Body of pancreas (tissue), 4 donors: ENCODE results near the gene CALHM5. TPM values are rescaled to one million over a fixed set of nuclear protein-coding genes. Genes with fewer than 3 reads are reported as not detected.

Source experiments
- ATAC-seq: fragments of 150-250 bp; one replicate; pipeline ENCODE4 v1.9.1; 2016
- DNase-seq, 4 donors: peaks; one replicate each; pipeline ENCODE4 v3.0.0-alpha.2; 2019
- H3K27ac ChIP-seq, 4 donors: fragments of 200-600 bp; sonication (generic); 1 replicate in 3 of 4; 2 replicates in 1 of 4; pipeline versions ENCODE4 v1.5.1 to v1.6.1; 2016 to 2019; ENCODE audit warnings: mild to moderate bottlenecking in 1 of 4, mixed read lengths in 1 of 4, moderate library complexity in 1 of 4
- H3K27me3 ChIP-seq, 2 donors: fragments of 200-600 bp; sonication (generic); one replicate each; pipeline ENCODE4 v1.6.0; 2016; ENCODE audit warnings: mild to moderate bottlenecking in 1 of 2
- H3K36me3 ChIP-seq, 2 donors: fragments of 200-600 bp; sonication (generic); replicated peaks in 1 of 2; 2 replicates each; pipeline ENCODE4 v1.5.1; 2016; ENCODE audit warnings: low read depth in 2 of 2; ENCODE audit not compliant: insufficient read depth in 1 of 2
- H3K4me1 ChIP-seq: fragments of 200-600 bp; sonication (generic); one replicate; pipeline ENCODE4 v1.6.0; 2016
- H3K4me3 ChIP-seq, 2 donors: fragments of 200-600 bp; sonication (generic); 1 replicate in 1 of 2; 2 replicates in 1 of 2; pipeline ENCODE4 v1.5.1; 2016 to 2019
- H3K9me3 ChIP-seq, 3 donors: fragments of 200-600 bp; sonication (generic); 1 replicate in 2 of 3; 2 replicates in 1 of 3; pipeline ENCODE4 v1.5.1; 2016
- CTCF ChIP-seq, 7 experiments: fragments of 450-650 bp in 4 of 7; fragments of 200-600 bp in 3 of 7; sonication (generic) in 3 of 7; IDR thresholded peaks; one replicate each; pipeline ENCODE4 v1.5.1; 2016 to 2019; ENCODE audit warnings: antibody characterized with exemption in 7 of 7
- POLR2A ChIP-seq, 3 donors: fragments of 450-650 bp; IDR thresholded peaks; one replicate each; pipeline ENCODE4 v1.6.1; 2016; ENCODE audit warnings: antibody characterized with exemption in 3 of 3, mild to moderate bottlenecking in 2 of 3
- WGBS, 2 donors: methylation state at CpG; one replicate each; pipeline ENCODE4 v1.1.5; 2017; 5-methylcytosine and 5-hydroxymethylcytosine counted together
- intact Hi-C: fragments of 100-400 bp; cut with DNase I; formaldehyde crosslinking; loops from one replicate; pipeline ENCODE4 v1.15.1; 2023
- total RNA-seq, 2 donors: library from RNA; depleted of rRNA; stranded (reverse); fragments of >200 nt; gene quantifications; one replicate each; pipeline ENCODE4 v1.1.0, GENCODE V29; 2016

The CALHM5 gene
- total RNA-seq, 2 donors from 2014 or later: 0.33 to 0.52 TPM

GRCh38 chr6:116467096-116467495, 44.3 kb upstream of the CALHM5 start:
- Histone ChIP-seq H3K36me3 (no peaks in the 10 kb centered on the region), H3K9me3 (no peaks in the 10 kb centered on the region), H3K4me1 (peaks cover 6% of the 10 kb centered on the region), H3K27ac (no peak overlapping the region), H3K27me3 (peaks cover 0 to 9% of the 10 kb centered on the region in 2 donors), H3K4me3 (no peak overlapping the region)
- intact Hi-C loops: no loop called here
- DNase-seq (no peak), ATAC-seq (no peak)
- TF ChIP-seq POLR2A (IDR thresholded peaks at IDR 0.05) (no peak), CTCF (IDR thresholded peaks at IDR 0.05) (no peak)
- WGBS, 2 donors: 95 to 100% methylated on average over 1 of the region's 1 CpG

GRCh38 chr6:116467514-116467913, 43.9 kb upstream of the CALHM5 start:
- H3K9me3 ChIP-seq: no peaks in the 10 kb centered on the region
- TF ChIP-seq CTCF (IDR thresholded peaks at IDR 0.05) (no peak), POLR2A (IDR thresholded peaks at IDR 0.05) (no peak)
- H3K27me3 ChIP-seq: peaks cover 0 to 4% of the 10 kb centered on the region in 2 donors
- no peak for ATAC-seq
- H3K4me3 ChIP-seq: no peak overlapping the region
- no peak overlapping the region for H3K27ac ChIP-seq
- no peak for DNase-seq
- H3K4me1 ChIP-seq: peaks cover 2% of the 10 kb centered on the region
- no peaks in the 10 kb centered on the region for H3K36me3 ChIP-seq
- intact Hi-C loops: no loop called here

- intact Hi-C loops: no loop called here
- WGBS, 2 donors: 11 to 18% methylated on average over 1 of the region's 1 CpG
- H3K27ac ChIP-seq: no peak overlapping the region
- H3K4me1 ChIP-seq: no peaks in the 10 kb centered on the region
- no peak overlapping the region for H3K4me3 ChIP-seq
- H3K36me3 ChIP-seq: no peaks in the 10 kb centered on the region
- no peaks in the 10 kb centered on the region for H3K9me3 ChIP-seq
- no peaks in the 10 kb centered on the region for H3K27me3 ChIP-seq
- TF ChIP-seq POLR2A (IDR thresholded peaks at IDR 0.05): no peak
- no peak for TF ChIP-seq CTCF (IDR thresholded peaks at IDR 0.05)
- no peak for DNase-seq
- no peak for ATAC-seq
Observed at GRCh38 chr6:116468293-116468692, 43.1 kb upstream of the CALHM5 start.

- no peaks in the 10 kb centered on the region for H3K4me1 ChIP-seq
- ATAC-seq (no peak), DNase-seq (no peak)
- intact Hi-C loops: no loop called here
- H3K4me3 ChIP-seq: no peak overlapping the region
- no peak overlapping the region for H3K27ac ChIP-seq
- no peaks in the 10 kb centered on the region for H3K36me3 ChIP-seq
- TF ChIP-seq POLR2A (IDR thresholded peaks at IDR 0.05) (no peak), CTCF (IDR thresholded peaks at IDR 0.05) (no peak)
- no peaks in the 10 kb centered on the region for H3K9me3 ChIP-seq
- WGBS, 2 donors: 86% methylated on average over 1 of the region's 1 CpG
- H3K27me3 ChIP-seq: no peaks in the 10 kb centered on the region
Observed at GRCh38 chr6:116471531-116471930, 39.9 kb upstream of the CALHM5 start.

- no peaks in the 10 kb centered on the region for H3K27me3 ChIP-seq
- DNase-seq (no peak), ATAC-seq (no peak)
- WGBS, 2 donors: 80 to 96% methylated on average over 3 of the region's 3 CpGs
- TF ChIP-seq POLR2A (IDR thresholded peaks at IDR 0.05) (no peak), CTCF (IDR thresholded peaks at IDR 0.05) (no peak)
- H3K27ac ChIP-seq: no peak overlapping the region
- no peaks in the 10 kb centered on the region for H3K36me3 ChIP-seq
- no peaks in the 10 kb centered on the region for H3K9me3 ChIP-seq
- H3K4me3 ChIP-seq: no peak overlapping the region
- intact Hi-C loops: no loop called here
- H3K4me1 ChIP-seq: no peaks in the 10 kb centered on the region
Observed at GRCh38 chr6:116472706-116473105, 38.7 kb upstream of the CALHM5 start.
